Activated naive CD4-positive, alpha-beta T cell treated with anti-CD3 and anti-CD28 coated beads, Interleukin-2, amount 10 ng/mL, durations not matched to agents 7 days and 5 days (primary cell): ENCODE measurements around the gene SCG2.

Experiments used
- CTCF ChIA-PET: fragments of 350-600 bp; sonication (Branson Sonifier 250); formaldehyde crosslinking; loops from one replicate; lab custom pipeline; 2021; ENCODE audit warnings: antibody characterized with exemption; lab: Charles Lee
- DNase-seq: peaks from one replicate; pipeline ENCODE4 v3.0.0-alpha.2; 2020
- H3K27ac Mint-ChIP-seq: one replicate; pipeline ENCODE4 v1.8.0; 2021; ENCODE audit warnings: mild to moderate bottlenecking, moderate library complexity, mixed read lengths
- H3K27me3 Mint-ChIP-seq: one replicate; pipeline ENCODE4 v1.8.0; 2021; ENCODE audit warnings: mild to moderate bottlenecking, mixed read lengths
- H3K36me3 Mint-ChIP-seq: one replicate; pipeline ENCODE4 v1.8.0; 2021; ENCODE audit warnings: mixed read lengths
- H3K4me1 Mint-ChIP-seq: one replicate; pipeline ENCODE4 v1.8.0; 2021; ENCODE audit warnings: mixed read lengths
- H3K4me3 Mint-ChIP-seq: one replicate; pipeline ENCODE4 v1.8.0; 2021; ENCODE audit warnings: mild to moderate bottlenecking, moderate library complexity, mixed read lengths
- H3K9me3 Mint-ChIP-seq: one replicate; pipeline ENCODE4 v1.8.0; 2021; ENCODE audit warnings: mixed read lengths

Gene SCG2

DNA sequence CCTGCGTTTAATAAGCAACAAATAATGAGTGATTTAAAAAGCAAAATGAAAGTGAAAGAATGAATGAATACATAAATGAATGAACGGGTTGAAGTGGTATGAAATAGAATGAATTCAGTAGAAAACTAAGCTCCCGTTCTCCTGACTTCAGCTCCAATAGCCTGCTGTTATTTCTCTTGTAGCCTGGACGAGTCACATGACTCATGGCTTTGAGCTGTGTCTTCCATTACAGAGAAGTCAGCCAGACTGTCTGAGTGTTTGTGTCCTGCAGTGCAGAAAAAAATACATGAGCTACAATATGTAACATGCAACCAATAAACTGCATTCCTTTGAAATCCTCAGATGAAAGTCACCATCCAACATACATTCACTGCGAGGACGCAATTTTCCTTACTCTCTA, 21.2 kb downstream of the SCG2 start:
- no peaks in the 10 kb centered on the region for H3K4me1 Mint-ChIP-seq
- no peaks in the 10 kb centered on the region for H3K9me3 Mint-ChIP-seq
- DNase-seq, result no peak
- H3K4me3 Mint-ChIP-seq, result no peak overlapping the region
- H3K27ac Mint-ChIP-seq, result no peak overlapping the region
- no peaks in the 10 kb centered on the region for H3K36me3 Mint-ChIP-seq
- H3K27me3 Mint-ChIP-seq, result no peaks in the 10 kb centered on the region
- CTCF ChIA-PET, result no interaction called here

DNA sequence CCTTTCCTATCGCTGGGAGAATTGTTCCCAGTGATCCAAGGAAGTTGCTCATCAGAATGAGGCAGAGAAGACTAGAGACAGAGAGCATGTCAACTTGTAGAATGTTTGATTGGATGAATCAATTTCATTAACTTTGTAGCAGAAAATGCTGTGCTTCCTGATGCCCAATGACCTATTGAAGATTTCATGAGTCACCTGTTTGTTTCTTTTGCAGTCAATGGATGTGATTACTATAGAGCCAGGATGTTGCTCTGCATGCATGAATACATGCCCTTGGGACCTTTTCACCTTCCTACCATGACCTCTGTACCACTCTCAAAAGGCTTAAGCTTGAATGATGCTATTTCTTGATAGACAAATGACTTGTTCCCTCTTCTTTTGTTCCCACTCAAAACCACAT, 23.3 kb downstream of the SCG2 start:
- DNase-seq, result no peak
- H3K36me3 Mint-ChIP-seq, result no peaks in the 10 kb centered on the region
- H3K9me3 Mint-ChIP-seq, result no peaks in the 10 kb centered on the region
- H3K27me3 Mint-ChIP-seq, result no peaks in the 10 kb centered on the region
- H3K4me3 Mint-ChIP-seq, result no peak overlapping the region
- CTCF ChIA-PET, result no interaction called here
- H3K27ac Mint-ChIP-seq, result no peak overlapping the region
- no peaks in the 10 kb centered on the region for H3K4me1 Mint-ChIP-seq

DNA sequence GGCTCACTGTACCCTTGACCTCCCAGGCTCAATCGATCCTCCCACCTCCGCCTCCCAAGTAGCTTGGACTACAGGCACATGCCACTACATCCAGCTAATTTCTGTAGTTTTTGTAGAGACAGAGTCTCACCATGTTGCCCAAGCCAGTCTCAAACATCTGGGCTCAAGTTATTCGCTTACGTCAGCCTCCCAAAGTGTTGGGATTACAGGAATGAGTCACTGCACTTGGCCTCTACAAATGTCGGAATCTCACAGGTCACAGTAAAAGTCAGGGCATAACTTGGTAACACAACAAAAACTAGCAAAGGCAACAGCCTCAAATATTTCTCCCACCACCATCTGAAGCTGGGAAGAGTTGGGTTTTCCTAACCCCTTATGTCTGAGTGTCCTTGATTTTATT, 25.3 kb downstream of the SCG2 start:
- H3K36me3 Mint-ChIP-seq, result no peaks in the 10 kb centered on the region
- H3K27me3 Mint-ChIP-seq, result no peaks in the 10 kb centered on the region
- H3K9me3 Mint-ChIP-seq, result no peaks in the 10 kb centered on the region
- no peak overlapping the region for H3K4me3 Mint-ChIP-seq
- H3K4me1 Mint-ChIP-seq, result no peaks in the 10 kb centered on the region
- no peak for DNase-seq
- H3K27ac Mint-ChIP-seq, result no peak overlapping the region
- CTCF ChIA-PET, result no interaction called here

DNA sequence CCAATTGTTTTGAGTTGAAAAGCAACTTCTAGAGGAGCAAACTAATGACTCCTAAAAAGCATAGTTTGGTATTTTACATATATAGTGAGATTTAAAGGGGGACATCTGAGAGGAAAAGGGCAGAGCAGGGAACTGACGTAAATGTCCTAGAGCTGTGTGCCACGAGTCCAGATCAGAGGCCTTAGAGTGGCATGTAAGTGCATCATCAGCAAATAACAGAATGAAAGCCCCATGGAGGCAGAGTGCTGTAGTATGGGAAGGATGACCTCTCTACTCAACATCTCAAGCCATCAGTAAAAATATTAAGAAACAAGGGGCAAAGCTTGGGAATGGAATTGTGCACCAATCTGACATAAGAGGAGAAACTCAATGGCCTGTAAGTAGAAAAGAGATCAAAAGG, 31.4 kb downstream of the SCG2 start:
- DNase-seq, result no peak
- no peaks in the 10 kb centered on the region for H3K27me3 Mint-ChIP-seq
- CTCF ChIA-PET, result no interaction called here
- no peaks in the 10 kb centered on the region for H3K9me3 Mint-ChIP-seq
- no peaks in the 10 kb centered on the region for H3K4me1 Mint-ChIP-seq
- no peaks in the 10 kb centered on the region for H3K36me3 Mint-ChIP-seq
- no peak overlapping the region for H3K27ac Mint-ChIP-seq
- H3K4me3 Mint-ChIP-seq, result no peak overlapping the region

DNA sequence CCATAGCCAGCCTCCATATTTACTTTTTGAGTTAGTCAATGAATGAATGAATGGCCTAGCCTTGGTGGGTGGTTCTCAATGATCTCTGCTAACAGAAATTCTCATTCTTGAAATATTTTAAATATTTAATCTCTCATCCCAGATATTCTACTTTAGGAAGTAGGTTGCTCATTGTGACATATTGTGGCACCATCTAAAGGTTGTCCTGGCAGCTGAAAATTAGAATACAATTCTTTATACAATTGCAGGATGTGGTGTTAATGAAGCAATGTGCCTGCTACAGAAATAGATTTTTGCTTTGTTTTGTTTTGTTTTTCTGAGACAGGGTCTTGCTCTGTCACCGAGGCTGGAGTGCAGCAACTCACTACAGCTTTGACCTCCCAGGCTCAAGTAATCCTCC, 35.8 kb downstream of the SCG2 start:
- H3K36me3 Mint-ChIP-seq, result no peaks in the 10 kb centered on the region
- no peak overlapping the region for H3K4me3 Mint-ChIP-seq
- no peaks in the 10 kb centered on the region for H3K4me1 Mint-ChIP-seq
- no peaks in the 10 kb centered on the region for H3K9me3 Mint-ChIP-seq
- H3K27ac Mint-ChIP-seq, result no peak overlapping the region
- CTCF ChIA-PET, result no interaction called here
- H3K27me3 Mint-ChIP-seq, result no peaks in the 10 kb centered on the region
- no peak for DNase-seq

DNA sequence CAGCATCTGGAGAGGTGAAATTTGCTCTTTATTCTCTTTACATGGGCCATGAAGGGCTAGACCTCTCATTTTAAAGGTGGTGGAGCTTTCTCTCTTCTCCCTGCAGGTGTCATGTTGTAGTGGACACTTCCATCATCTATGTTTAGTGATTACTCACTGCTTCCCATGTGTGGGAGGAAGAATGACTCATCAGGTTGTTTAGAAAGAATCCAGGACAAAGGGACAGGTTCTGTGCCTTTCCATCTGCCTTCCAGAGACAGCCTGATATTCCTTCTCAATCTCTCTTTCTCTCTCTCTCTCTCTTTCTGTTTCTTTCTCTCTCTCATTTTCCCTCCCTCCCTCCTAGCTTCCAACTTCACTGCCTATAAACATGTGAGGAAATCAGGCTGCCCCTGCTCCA, 38.7 kb downstream of the SCG2 start:
- Mint-ChIP-seq H3K27me3 (no peaks in the 10 kb centered on the region), H3K27ac (no peak overlapping the region), H3K4me3 (no peak overlapping the region), H3K36me3 (no peaks in the 10 kb centered on the region), H3K9me3 (no peaks in the 10 kb centered on the region), H3K4me1 (no peaks in the 10 kb centered on the region)
- no peak for DNase-seq
- CTCF ChIA-PET, result no interaction called here

DNA sequence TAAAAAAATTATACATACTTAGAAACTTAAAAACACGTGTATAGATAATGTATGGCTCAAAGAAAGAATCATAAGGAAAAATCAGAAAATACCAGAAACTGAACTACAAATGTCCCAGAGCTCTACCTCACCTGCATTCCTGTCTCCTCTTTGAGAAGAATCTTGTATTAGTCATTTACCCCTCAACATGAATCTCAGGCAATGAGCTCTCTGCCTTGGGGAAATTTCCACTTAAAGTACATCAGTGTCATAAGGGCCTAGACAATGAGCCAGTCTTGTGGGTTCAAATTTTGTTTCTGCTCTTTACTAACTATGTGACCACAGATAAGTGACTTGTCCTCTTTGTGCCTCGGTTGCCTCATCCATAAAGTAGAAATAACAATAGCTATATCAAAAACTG, 40.1 kb downstream of the SCG2 start:
- Mint-ChIP-seq H3K27ac (no peak overlapping the region), H3K27me3 (no peaks in the 10 kb centered on the region), H3K4me1 (no peaks in the 10 kb centered on the region), H3K36me3 (no peaks in the 10 kb centered on the region), H3K9me3 (no peaks in the 10 kb centered on the region), H3K4me3 (no peak overlapping the region)
- CTCF ChIA-PET, result no interaction called here
- no peak for DNase-seq

DNA sequence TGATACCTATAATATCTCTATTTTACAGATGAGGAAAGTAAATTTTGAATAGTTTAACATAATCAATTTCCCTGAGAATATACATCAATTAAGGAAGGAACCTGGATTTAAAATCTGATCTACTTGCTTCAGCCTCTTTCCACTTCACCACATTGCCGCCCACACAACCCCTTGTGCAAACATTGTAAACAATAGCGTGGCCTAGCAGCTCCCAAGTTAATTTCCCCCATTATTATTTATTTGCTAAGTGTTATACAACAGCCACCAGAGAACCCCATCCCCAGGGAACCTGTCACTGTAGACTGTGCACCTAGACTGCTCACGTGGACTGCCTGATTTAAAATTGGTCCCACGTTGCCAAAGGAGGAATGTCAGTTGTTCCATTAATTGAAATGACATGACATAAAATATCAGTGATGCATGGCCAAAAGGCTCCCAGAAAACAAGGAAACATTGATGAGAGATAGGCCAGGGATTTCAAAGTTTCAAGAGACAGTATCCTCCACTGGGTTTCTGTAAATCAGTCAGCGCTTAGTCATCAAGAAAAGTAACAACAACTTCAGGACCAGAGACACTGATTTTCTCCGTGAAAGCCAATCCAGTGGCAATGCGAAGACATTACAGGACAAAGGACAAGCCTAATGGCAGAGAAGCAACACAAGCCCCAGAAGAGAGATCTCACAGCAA, 41.3 kb downstream of the SCG2 start:
- Mint-ChIP-seq H3K27ac (no peak overlapping the region), H3K9me3 (no peaks in the 10 kb centered on the region), H3K4me3 (no peak overlapping the region), H3K36me3 (no peaks in the 10 kb centered on the region), H3K27me3 (no peaks in the 10 kb centered on the region), H3K4me1 (no peaks in the 10 kb centered on the region)
- CTCF ChIA-PET, result no interaction called here
- no peak for DNase-seq

DNA sequence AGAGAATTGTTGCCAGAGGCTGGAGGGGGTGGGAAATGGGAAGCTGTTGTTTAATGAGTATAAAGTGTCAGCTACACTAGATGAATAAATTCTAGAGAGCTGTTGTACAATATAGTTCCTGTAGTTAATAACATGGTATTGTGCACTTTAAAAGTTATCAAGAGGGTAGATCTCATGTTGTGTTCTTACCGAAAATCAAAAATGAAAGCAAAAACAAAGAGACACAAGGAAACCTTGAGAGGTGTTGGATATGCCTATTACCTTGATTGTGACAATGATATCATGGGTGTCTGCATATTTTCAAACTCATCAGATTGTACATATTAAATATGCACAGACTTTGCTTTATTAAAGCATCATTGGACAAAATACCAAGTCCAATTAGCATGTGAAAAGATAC, 43.2 kb downstream of the SCG2 start:
- H3K27ac Mint-ChIP-seq, result no peak overlapping the region
- no peaks in the 10 kb centered on the region for H3K36me3 Mint-ChIP-seq
- DNase-seq, result no peak
- no peaks in the 10 kb centered on the region for H3K9me3 Mint-ChIP-seq
- no peaks in the 10 kb centered on the region for H3K4me1 Mint-ChIP-seq
- CTCF ChIA-PET, result no interaction called here
- no peak overlapping the region for H3K4me3 Mint-ChIP-seq
- no peaks in the 10 kb centered on the region for H3K27me3 Mint-ChIP-seq

DNA sequence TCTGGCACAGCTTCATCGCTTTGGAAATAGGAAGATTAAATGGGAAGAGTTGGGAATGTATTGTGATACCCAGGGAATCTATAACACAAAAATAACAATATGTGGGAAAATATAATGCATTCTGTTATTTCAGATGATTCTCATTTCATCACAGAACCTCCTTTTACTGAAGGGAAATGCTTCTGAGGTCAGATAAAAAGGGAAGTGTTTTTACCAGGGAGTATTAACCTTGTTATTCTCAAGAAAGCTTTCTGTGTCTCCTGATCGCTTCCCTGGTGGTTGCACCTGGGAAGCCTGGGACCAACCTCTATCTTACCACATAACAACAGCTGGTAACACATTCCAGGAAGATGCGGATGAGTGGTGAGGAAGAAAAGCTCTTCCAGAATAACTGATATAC, 47.2 kb downstream of the SCG2 start:
- Mint-ChIP-seq H3K9me3 (no peaks in the 10 kb centered on the region), H3K4me1 (no peaks in the 10 kb centered on the region), H3K4me3 (no peak overlapping the region), H3K36me3 (no peaks in the 10 kb centered on the region), H3K27me3 (no peaks in the 10 kb centered on the region), H3K27ac (no peak overlapping the region)
- CTCF ChIA-PET, result no interaction called here
- DNase-seq, result no peak

DNA sequence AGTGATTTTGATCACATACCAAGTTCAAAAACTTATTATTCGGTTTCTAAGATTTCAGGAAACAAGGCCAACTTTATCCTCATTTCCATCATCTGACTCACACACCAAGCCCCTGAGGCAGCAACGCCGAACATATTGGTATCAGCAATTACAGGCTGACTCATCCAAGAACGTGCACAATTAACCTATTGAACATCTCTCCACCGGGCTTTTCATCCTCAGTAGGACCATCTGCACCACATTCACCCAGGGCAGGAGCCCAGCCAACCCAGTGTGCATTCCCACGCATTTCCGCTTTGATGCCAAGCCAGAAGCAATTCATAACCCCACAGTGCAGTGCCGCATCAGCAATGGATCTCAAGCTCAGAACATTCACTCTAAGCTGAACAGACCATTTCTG, 52.9 kb downstream of the SCG2 start:
- no peaks in the 10 kb centered on the region for H3K36me3 Mint-ChIP-seq
- H3K4me3 Mint-ChIP-seq, result no peak overlapping the region
- CTCF ChIA-PET, result no interaction called here
- H3K27ac Mint-ChIP-seq, result no peak overlapping the region
- H3K4me1 Mint-ChIP-seq, result no peaks in the 10 kb centered on the region
- H3K9me3 Mint-ChIP-seq, result no peaks in the 10 kb centered on the region
- DNase-seq, result no peak
- no peaks in the 10 kb centered on the region for H3K27me3 Mint-ChIP-seq

DNA sequence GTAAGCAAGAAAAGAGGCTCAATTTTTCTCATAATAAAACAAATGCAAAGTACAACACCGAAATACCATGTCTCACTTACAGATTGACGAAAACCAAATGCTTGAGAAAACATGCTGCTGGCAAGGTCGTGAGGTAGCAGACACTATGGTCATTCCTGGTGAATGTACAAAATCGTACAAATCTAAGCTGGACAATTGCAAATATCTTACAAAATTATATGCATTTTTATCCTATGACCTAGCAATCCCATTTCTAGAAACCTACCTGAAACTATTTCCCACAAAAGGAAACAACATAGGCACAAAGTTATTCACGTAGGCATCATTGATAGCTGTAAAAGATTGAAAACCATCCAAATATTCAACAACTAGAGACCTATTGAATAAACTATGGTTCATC, 54.0 kb downstream of the SCG2 start:
- no peaks in the 10 kb centered on the region for H3K27me3 Mint-ChIP-seq

More for the DNA sequence above, 54.0 kb downstream of the SCG2 start:
- CTCF ChIA-PET, result no interaction called here
- Mint-ChIP-seq H3K9me3 (no peaks in the 10 kb centered on the region), H3K36me3 (no peaks in the 10 kb centered on the region), H3K4me3 (no peak overlapping the region), H3K27ac (no peak overlapping the region), H3K4me1 (no peaks in the 10 kb centered on the region)
- no peak for DNase-seq
